HG03442 (cell line): ENCODE results near the gene PDE3B.
"Not testable (repeated sequence)": the region's sequence is repeated elsewhere in the genome, so short reads cannot be mapped to it uniquely, and the experiment has no call there.

ENCODE experiments used
- ATAC-seq: cut with Tn5 transposase; IDR thresholded peaks from one replicate; pipeline ENCODE4 v1.9.1; 2021; ENCODE audit warnings: mild to moderate bottlenecking, moderate library complexity; ENCODE audit not compliant: unreplicated experiment

Gene PDE3B

DNA sequence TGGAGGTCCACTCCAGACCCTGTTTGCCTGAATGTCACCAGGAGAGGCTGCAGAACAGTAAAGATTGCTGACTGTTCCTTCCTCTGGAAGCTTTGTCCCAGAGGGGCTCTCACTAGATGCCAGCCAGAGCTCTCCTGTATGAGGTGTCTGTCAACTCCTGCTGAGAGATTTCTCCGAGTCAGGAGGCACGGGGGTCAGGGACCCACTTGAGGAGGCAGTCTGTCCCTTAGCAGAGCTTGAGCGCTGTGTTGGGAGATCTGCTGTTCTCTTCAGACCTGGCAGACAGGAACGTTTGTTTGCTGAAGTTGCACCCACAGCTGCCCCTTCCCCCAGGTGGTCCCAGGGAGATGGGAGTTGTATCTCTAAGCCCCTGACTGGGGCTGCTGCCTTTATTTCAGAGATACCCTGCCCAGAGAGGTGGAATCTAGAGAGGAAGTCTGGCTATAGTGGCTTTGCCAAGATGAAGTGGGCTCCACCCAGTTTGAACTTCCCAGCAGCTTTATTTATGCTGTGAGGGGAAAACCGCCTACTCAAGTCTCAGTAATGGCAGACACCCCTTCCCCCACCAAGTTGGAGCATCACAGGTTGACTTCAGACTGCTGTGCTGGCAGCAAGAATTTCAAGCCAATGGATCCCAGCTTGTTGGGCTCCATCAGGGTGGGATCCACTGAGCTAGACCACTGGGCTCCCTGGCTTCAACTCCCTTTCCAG is 99.4 kb downstream of the PDE3B start:
- no peak for ATAC-seq

DNA sequence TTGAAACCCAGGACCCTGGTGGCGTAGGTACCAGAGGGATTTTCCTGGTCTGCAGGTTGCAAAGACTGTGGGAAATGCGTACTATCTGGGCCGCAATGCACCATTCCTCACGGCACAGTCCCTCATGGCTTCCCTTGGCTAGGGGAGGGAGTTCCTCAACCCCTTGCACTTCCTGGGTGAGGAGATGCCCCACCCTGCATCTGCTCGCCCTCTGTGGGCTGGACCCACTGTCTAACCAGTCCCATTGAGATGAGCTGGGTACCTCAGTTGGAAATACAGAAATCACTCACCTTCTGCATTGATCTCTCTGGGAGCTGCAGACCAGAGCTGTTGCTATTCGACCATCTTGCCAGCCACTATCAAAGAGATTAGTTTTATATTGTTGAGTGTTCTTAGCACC is 100.1 kb downstream of the PDE3B start:
- ATAC-seq, result not testable (repeated sequence)

GRCh38 chr11:14746857-14747395 is 103.3 kb downstream of the PDE3B start:
- ATAC-seq, result no peak

GRCh38 chr11:14748090-14748489 is 104.5 kb downstream of the PDE3B start:
- no peak for ATAC-seq

DNA sequence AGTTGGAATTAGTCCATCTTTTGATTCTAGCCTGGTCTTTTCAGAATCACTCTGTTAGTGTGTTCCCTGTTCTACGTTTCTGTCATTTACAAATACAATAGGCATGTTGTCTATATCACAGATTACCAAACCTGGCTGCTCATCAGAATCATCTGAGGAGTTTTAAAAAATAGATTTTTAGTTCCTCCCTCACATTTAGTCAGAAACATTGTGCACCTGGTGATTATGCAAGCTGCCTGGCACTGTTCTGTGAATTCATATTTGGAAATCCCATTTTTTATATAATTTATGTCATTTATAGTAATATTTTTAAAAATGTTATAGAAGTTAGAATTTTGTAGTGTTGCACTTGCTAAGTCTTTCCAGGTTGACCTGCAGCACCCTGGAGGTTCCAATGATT is 107.3 kb downstream of the PDE3B start:
- no peak for ATAC-seq

GRCh38 chr11:14751975-14752407 is 108.4 kb downstream of the PDE3B start:
- no peak for ATAC-seq

GRCh38 chr11:14755140-14755539 is 111.5 kb downstream of the PDE3B start:
- ATAC-seq, result no peak

- no peak for ATAC-seq
Measured at GRCh38 chr11:14756349-14756748, 112.7 kb downstream of the PDE3B start.

DNA sequence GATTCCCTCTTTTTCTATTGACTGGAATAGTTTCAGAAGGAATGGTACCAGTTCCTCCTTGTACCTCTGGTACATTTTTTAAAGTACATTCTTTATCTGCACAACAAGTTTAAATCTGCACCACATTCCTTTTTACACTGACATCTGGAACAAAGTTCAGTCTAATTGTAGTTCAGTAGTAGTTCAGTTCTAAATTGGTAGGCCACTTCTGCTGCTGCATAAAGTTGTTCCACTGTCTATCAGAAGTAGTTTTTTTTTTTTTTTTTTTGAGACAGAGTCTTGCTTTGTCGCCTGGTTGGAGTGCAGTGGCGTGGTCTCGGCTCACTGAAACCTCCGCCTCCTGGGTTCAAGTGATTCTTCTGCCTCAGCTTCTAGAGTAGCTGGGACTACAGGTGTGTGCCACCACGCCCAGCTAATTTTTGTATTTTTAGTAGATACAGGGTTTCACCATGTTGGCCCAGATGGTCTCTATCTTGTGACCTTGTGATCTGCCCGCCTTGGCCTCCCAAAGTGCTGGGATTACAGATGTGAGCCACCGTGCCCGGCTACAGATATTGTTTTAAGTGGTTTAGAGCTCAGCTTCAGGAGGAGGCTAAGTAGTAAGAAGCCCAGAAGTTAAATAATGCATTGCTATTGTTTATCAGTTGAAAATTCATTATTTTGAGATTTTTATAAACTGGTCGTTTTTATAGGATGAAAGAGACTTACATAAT is 115.9 kb downstream of the PDE3B start:
- ATAC-seq, result not testable (repeated sequence)

- no peak for ATAC-seq
Measured at GRCh38 chr11:14764179-14764578, 120.6 kb downstream of the PDE3B start.

GRCh38 chr11:14764579-14765527 is 121.2 kb downstream of the PDE3B start:
- ATAC-seq, result peak; percentile 93

- no peak for ATAC-seq
Measured at GRCh38 chr11:14766585-14766984, 123.0 kb downstream of the PDE3B start.

DNA sequence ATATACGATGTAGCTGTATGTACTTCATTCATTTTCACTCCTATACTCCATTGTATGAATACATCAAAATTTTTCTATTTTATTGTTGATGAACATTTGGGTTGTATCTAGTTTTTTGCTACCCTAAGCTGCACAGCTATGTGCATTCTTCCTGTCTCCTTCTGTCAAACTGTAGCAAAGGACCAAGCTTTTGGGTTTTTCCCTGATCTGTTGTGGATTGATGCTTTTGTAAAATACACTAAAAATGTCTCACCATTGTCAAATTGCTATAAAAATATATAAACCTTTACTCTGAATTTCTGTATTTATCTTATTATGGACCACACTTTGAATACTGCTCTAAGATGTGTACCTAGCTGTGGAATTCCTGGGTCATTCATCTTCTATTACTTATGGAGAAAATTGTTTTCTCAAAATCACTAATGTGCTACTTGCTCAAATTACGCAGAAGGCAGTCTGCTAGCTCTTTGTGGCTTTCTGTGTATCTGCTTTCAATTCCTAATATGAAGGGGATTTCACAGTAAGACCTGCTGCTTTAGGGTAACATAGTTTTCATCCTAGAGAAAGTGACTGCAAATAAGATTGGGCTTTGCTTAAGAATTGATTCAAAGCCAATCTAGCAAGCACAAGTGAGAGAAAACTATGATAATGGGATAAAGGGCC is 125.1 kb downstream of the PDE3B start:
- peak; percentile 49 for ATAC-seq

GRCh38 chr11:14773755-14774154 is 130.2 kb downstream of the PDE3B start:
- ATAC-seq, result no peak

- ATAC-seq, result no peak
Measured at GRCh38 chr11:14774721-14775120, 131.1 kb downstream of the PDE3B start.

- no peak for ATAC-seq
Measured at GRCh38 chr11:14775897-14776296, 132.3 kb downstream of the PDE3B start.

DNA sequence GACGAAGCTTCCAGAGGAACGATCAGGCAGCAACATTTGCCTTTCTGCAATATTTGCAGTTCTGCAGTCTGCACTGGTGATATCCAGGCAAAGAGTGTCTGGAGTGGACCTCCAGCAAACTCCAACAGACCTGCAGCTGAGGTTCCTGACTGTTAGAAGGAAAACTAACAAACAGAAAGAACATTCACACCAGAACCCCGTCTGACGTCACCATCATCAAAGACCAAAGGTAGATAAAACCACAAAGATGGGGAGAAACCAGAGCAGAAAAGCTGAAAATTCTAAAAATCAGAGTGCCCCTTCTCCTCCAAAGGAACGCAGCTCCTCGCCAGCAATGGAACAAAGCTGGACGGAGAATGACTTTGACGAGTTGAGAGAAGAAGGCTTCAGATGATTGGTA is 134.9 kb downstream of the PDE3B start:
- ATAC-seq, result not testable (repeated sequence)

DNA sequence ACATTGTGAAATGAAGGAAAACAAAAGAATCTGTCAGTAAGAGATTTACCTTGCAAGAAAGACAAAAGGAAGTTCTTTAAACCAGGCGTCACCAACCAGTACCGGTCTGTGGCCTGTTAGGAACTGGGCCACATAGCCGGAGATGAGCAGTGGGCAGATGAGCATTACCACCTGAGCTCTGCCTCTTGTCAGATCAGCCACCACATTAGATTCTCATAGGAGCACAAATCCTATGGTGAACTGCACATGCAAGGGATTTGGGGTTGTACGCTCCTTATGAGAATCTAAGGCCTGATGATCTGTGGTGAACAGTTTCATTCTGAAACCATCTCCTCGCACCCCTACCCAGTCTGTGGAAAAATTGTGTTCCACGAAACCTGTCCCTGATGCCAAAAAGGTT is 140.2 kb downstream of the PDE3B start:
- no peak for ATAC-seq

GRCh38 chr11:14784230-14784629 is 140.6 kb downstream of the PDE3B start:
- ATAC-seq, result no peak

- ATAC-seq, result no peak
Measured at GRCh38 chr11:14789879-14790484, 146.4 kb downstream of the PDE3B start.
